Glomerular visceral epithelial cell (primary cell): ENCODE data around the gene OR4P4.

Experiments
- DNase-seq: peaks from one replicate; pipeline ENCODE4 v3.0.0-alpha.2; 2016; ENCODE audit errors: extremely low spot score

Gene OR4P4

DNA sequence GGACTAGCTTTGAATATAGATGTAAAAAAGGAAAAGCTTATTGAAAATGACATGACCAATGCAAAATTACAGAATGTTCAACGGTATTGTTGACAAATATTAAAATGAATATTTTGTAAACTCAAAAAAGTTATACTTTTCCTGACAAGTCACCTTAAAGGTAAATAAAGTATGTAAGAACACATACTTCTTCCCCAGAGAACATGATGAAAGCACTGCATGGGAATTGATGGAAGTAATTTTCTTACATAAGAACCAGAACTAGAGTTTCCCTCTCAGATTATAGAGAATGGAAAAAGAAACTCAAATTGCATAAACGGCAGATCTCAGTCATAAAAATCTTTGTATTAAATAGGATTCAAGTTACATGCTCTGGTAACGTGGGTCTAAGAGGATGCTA lies at the start of gene OR4P4:
Gene OR4P4, plus strand, starts transcription at position 301 of the 400 bp plus-strand sequence.
- DNase-seq: no peak

GRCh38 chr11:55607545-55607944 lies 27.4 kb upstream of the OR4P4 start, which contains the start of gene OR4C11:
TSS of gene OR4C11 (minus strand) at chr11:55607645. CDS start at chr11:55604373, 3,272 bp downstream.
- no peak for DNase-seq

GRCh38 chr11:55624531-55624930 lies 10.4 kb upstream of the OR4P4 start:
- DNase-seq: no peak

DNA sequence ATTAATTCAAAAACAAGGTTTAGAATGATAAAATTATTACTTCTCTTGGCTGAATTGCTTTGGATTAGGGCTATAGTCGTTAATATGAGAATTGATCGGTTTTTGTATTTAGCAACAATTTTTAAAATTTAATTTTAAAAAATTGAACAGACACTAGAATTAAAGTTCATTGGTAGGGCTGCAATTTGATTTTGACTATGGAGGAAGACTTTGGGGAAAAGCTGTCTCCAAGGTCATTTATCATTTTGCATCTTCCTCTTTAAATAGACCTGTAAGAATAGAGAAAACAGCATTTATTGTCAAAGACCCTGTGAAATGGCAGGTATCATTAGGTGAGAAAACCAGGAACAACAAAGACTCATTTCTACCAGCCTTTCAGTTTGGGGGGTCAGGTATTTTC lies 13.1 kb downstream of the OR4P4 start, which contains the start of gene OR4S2:
Gene OR4S2, plus strand, starts transcription at position 301 of the 400 bp plus-strand sequence. CDS start 2,577 bp downstream, outside the sequence.
- no peak for DNase-seq

GRCh38 chr11:55652560-55652959 lies 17.6 kb downstream of the OR4P4 start:
- no peak for DNase-seq

DNA sequence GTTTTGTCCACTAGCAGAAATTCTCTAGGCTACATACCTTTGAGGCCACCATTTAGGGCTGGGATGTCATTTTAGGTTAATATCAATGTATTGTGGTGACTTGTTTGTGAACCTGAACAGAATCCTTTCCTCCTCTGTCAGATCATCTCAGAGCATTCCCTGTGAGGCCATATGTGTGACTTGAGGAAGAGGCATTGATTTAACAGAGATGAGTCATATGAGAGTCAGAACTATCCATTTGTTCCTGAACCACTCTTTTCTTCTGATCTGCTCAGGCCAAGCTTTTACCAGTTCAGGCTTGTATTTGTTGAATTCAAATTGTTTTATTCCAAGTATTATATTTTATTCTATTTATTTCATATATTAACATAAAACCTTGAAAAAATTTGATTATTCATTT lies 20.2 kb downstream of the OR4P4 start:
- DNase-seq: no peak

DNA sequence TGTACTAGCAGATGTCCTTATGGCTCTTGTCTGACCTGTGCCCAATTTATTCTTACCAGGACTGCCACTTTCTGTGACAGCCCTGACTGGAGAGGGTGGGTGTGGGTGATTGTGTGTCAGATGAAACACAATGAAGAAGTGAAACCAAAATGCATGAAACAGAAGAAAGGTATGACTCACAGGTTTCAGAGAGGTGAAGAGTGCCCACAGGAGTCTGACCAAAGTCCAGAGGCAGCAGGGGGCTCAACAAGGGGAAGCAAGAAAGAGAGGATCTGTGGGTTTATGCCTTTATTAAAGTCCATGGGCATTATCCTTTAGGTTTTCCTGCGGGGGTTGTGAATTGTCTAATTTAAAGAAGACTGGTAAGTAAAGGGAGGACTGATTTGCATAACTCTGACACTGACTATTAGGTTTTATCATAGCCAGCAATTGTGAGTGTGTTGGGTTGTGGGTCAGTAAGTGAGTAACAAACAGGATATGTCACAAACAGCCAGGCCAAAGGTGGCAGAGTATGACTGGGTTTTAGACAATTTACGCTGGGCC lies 23.2 kb downstream of the OR4P4 start:
- DNase-seq: no peak

GRCh38 chr11:55658608-55659007 lies 23.7 kb downstream of the OR4P4 start:
- DNase-seq: no peak

DNA sequence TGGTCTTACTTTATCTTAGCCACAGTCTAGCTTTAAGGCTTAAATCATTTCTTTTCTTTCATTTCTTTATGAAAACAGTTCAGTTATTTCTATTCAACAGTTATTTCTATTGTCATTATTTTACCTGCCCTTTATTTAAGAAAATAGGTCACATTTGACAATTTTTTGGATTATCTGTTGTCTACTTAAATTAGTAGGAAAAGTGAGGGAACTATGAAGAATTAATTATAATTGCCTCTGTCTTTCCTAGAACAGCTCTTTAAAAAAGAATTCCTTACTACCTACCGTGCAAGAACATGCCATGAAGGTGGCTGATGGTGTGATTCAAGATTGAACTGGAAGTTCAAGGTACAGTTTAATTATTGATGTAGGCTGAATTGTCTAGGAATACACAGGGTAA lies 27.0 kb downstream of the OR4P4 start, which contains the start of gene OR4C6:
Gene OR4C6, plus strand, starts transcription at position 301 of the 400 bp plus-strand sequence. CDS start 2,966 bp downstream, outside the sequence.
- no peak for DNase-seq

DNA sequence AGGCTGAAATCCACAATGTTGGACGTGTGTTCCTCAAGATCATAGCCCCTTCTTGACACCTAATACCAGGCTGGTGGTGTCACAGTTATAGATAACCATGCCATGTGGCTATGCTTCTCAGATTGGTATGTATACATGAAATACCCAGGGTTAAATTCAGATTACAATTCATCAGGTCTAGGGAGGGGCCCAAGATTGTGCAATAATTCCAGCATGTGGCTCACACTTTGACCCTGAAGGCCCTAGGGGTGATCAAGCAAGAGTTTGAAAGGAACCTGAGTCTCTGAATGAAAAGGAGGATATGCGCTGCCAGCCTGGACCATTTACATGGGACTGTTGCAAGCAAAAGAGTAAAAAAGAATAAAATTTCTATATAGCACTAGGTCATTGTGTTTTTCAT lies 34.5 kb downstream of the OR4P4 start:
- no peak for DNase-seq

DNA sequence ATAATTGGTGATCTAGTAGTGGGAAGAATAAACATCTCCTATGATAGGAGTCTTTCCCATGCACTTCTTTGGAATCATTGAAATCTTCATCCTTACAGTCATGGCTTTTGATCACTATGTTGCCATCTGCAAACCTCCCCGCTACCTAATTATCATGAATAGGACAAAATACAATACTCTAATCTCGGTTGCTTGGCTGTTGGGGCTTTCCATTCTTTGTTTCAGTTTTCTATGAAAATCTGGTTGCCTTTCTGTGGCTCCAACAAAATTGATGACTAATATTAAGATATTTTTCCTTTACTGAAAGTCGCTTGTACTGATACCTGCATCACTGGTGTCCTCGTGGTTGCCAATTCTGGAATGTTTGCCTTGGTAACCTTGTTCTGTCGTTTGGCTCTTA lies 38.9 kb downstream of the OR4P4 start:
- no peak for DNase-seq
